ENCODE results near the gene IL17RA.

Gene IL17RA

DNA sequence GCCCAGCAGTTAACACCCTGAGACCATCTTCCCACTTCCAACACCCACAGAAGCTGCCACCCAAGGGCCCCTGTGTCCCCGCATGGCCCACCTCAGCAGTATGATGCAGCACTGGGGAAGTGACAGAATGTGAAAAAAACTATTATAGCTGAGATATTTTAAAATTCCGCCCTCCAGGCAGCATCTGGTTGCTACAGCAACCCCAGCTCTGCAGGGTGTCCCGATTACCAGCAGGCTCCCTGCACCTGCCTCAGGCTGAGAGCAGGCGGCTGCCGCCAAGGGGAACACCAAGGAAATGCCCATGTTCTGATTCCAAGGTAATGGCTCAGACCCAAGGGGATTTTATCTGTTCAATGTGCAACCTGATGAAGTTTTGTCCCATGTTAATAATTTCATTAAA lies 46.9 kb downstream of the IL17RA start:
- TF ChIP-seq, protein P1, sequence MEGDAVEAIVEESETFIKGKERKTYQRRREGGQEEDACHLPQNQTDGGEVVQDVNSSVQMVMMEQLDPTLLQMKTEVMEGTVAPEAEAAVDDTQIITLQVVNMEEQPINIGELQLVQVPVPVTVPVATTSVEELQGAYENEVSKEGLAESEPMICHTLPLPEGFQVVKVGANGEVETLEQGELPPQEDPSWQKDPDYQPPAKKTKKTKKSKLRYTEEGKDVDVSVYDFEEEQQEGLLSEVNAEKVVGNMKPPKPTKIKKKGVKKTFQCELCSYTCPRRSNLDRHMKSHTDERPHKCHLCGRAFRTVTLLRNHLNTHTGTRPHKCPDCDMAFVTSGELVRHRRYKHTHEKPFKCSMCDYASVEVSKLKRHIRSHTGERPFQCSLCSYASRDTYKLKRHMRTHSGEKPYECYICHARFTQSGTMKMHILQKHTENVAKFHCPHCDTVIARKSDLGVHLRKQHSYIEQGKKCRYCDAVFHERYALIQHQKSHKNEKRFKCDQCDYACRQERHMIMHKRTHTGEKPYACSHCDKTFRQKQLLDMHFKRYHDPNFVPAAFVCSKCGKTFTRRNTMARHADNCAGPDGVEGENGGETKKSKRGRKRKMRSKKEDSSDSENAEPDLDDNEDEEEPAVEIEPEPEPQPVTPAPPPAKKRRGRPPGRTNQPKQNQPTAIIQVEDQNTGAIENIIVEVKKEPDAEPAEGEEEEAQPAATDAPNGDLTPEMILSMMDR (IDR thresholded peaks at IDR 0.05; ENCODE audit: low read depth, low read length), result no peak
- H3K4me3 ChIP-seq (ENCODE audit: low read depth, low read length), result no peak overlapping the region
- no peak for DNase-seq (ENCODE audit: low read depth, low spot score)
- in situ Hi-C loops (cut with HindIII; ENCODE audit: low sequenced_read_pairs), result no loop called here

GRCh38 chr22:17132112-17132511 lies 47.3 kb downstream of the IL17RA start:
- in situ Hi-C loops (cut with HindIII; ENCODE audit: low sequenced_read_pairs), result no loop called here
- no peak overlapping the region for H3K4me3 ChIP-seq (ENCODE audit: low read depth, low read length)
- TF ChIP-seq, protein P1 (IDR thresholded peaks at IDR 0.05; ENCODE audit: low read depth, low read length), result no peak
- DNase-seq (ENCODE audit: low read depth, low spot score), result no peak

GRCh38 chr22:17133137-17133536 lies 48.3 kb downstream of the IL17RA start:
- DNase-seq (ENCODE audit: low read depth, low spot score), result no peak
- TF ChIP-seq, protein P1 (IDR thresholded peaks at IDR 0.05; ENCODE audit: low read depth, low read length), result no peak
- H3K4me3 ChIP-seq (ENCODE audit: low read depth, low read length), result no peak overlapping the region
- in situ Hi-C loops (cut with HindIII; ENCODE audit: low sequenced_read_pairs), result no loop called here

DNA sequence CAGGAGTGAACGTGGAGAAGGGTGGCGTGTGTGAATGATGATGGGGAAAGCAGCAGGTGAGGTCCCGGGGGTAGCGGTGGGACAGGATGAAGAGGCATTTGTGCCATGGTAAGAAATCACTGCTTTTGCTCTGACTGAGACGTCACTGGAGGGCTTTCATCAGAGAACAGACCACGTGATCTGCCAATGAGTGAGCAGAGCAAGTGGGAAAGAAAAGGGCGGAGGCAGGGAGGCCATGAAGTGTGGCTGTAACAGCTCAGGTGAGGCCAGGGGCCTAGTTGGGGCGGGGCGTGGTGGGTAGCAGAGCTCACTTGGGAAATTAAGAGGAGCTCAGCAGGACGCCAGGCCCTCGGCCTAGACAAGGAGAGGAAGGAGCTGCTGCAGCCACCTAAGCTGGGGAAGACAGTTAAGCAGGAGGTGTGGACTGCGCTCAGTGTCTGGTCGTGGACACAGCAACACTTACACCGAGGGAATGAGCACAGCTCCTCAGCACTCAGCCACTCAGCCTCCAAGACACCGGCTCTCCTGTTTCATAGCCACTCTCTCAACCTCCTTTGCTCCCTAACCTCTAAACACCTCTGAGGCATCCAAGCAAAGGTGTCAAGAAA lies 50.5 kb downstream of the IL17RA start:
- in situ Hi-C loops (cut with HindIII; ENCODE audit: low sequenced_read_pairs), result no loop called here
- TF ChIP-seq, protein P1 (IDR thresholded peaks at IDR 0.05; ENCODE audit: low read depth, low read length), result no peak
- H3K4me3 ChIP-seq (ENCODE audit: low read depth, low read length), result no peak overlapping the region
- DNase-seq (ENCODE audit: low read depth, low spot score), result no peak

GRCh38 chr22:17137170-17137569 lies 52.4 kb downstream of the IL17RA start:
- no peak overlapping the region for H3K4me3 ChIP-seq (ENCODE audit: low read depth, low read length)
- in situ Hi-C loops (cut with HindIII; ENCODE audit: low sequenced_read_pairs), result no loop called here
- TF ChIP-seq, protein P1 (IDR thresholded peaks at IDR 0.05; ENCODE audit: low read depth, low read length), result no peak
- no peak for DNase-seq (ENCODE audit: low read depth, low spot score)

- no peak overlapping the region for H3K4me3 ChIP-seq (ENCODE audit: low read depth, low read length)
- no peak for DNase-seq (ENCODE audit: low read depth, low spot score)
- TF ChIP-seq, protein P1 (IDR thresholded peaks at IDR 0.05; ENCODE audit: low read depth, low read length), result no peak
- in situ Hi-C loops (cut with HindIII; ENCODE audit: low sequenced_read_pairs), result no loop called here
These were observed 53.1 kb downstream of the IL17RA start for GRCh38 chr22:17137861-17138425.

Data from astrocyte of the spinal cord (primary cell).